ENCODE measurements around the gene ODC1. TPM values are rescaled to one million over a fixed set of nuclear protein-coding genes. Genes with fewer than 3 reads are reported as not detected.

The ODC1 gene
- total RNA-seq, 2 experiments from 2014 or later, result 180 to 181 TPM

GRCh38 chr2:10433264-10433946 lies 14.7 kb downstream of the ODC1 start:
- no peaks in the 10 kb centered on the region for H3K9me3 Mint-ChIP-seq
- no peak overlapping the region for H3K4me3 Mint-ChIP-seq
- intact Hi-C loops (cut with micrococcal nuclease), result loop anchor here (5.0 kb wide), 1 partner anchor 291 kb away; no protein-coding TSS in a partner anchor
- ChIA-PET POLR2A (interaction anchor here (0.9 to 2.5 kb wide), 3 partner anchors 11 to 14 kb away, joined by 4 to 16 read pairs (median 7); partner anchors contain the start of gene ODC1), CTCF (interaction anchor here (1.0 to 4.6 kb wide), 10 partner anchors 9 to 362 kb away, joined by 4 to 131 read pairs (median 28); no protein-coding TSS in a partner anchor)
- H3K4me1 Mint-ChIP-seq (ENCODE audit: low read depth), result peaks cover 11% of the 10 kb centered on the region
- ATAC-seq, result no peak
- no peaks in the 10 kb centered on the region for H3K36me3 Mint-ChIP-seq (ENCODE audit: low read depth)
- DNase-seq, result no peak
- H3K27ac Mint-ChIP-seq, result no peak overlapping the region
- H3K27me3 Mint-ChIP-seq, result peaks cover 9% of the 10 kb centered on the region
- no peak for TF ChIP-seq CTCF (IDR thresholded peaks at IDR 0.05)

- H3K27ac Mint-ChIP-seq, result no peak overlapping the region
- H3K9me3 Mint-ChIP-seq, result no peaks in the 10 kb centered on the region
- ChIA-PET CTCF (interaction anchor here (0.8 to 4.6 kb wide), 8 partner anchors 10 to 361 kb away, joined by 3 to 131 read pairs (median 26); no protein-coding TSS in a partner anchor), POLR2A (interaction anchor here (0.8 to 2.0 kb wide), 3 partner anchors 12 to 307 kb away, joined by 3 to 7 read pairs (median 4); no protein-coding TSS in a partner anchor)
- no peak for TF ChIP-seq CTCF (IDR thresholded peaks at IDR 0.05)
- peak overlapping the region; percentile 33 for H3K4me3 Mint-ChIP-seq
- H3K4me1 Mint-ChIP-seq (ENCODE audit: low read depth), result peaks cover 11% of the 10 kb centered on the region
- peaks cover 9% of the 10 kb centered on the region for H3K27me3 Mint-ChIP-seq
- peak; percentile 29 for ATAC-seq
- intact Hi-C loops (cut with micrococcal nuclease), result loop anchor here (5.0 kb wide), 1 partner anchor 290 kb away; no protein-coding TSS in a partner anchor
- H3K36me3 Mint-ChIP-seq (ENCODE audit: low read depth), result no peaks in the 10 kb centered on the region
- peak; percentile 42 for DNase-seq
These were observed 15.6 kb downstream of the ODC1 start for GRCh38 chr2:10432311-10433181.

- ChIA-PET CTCF (interaction anchor here (0.8 to 4.0 kb wide), 4 partner anchors 23 to 360 kb away, joined by 4 to 42 read pairs (median 8); no protein-coding TSS in a partner anchor), POLR2A (interaction anchor here (0.6 to 2.0 kb wide), 3 partner anchors 12 to 307 kb away, joined by 3 to 7 read pairs (median 3); no protein-coding TSS in a partner anchor)
- Mint-ChIP-seq H3K27ac (no peak overlapping the region), H3K27me3 (peaks cover 9% of the 10 kb centered on the region), H3K36me3 (ENCODE audit: low read depth) (peaks cover 2% of the 10 kb centered on the region), H3K4me3 (peak overlapping the region; percentile 33), H3K9me3 (no peaks in the 10 kb centered on the region), H3K4me1 (ENCODE audit: low read depth) (peaks cover 11% of the 10 kb centered on the region)
- intact Hi-C loops (cut with micrococcal nuclease), result loop anchor here (5.0 kb wide), 1 partner anchor 289 kb away; no protein-coding TSS in a partner anchor
- TF ChIP-seq CTCF (IDR thresholded peaks at IDR 0.05), result no peak
- ATAC-seq (peak; percentile 22), DNase-seq (peak; percentile 20)
These were observed 16.3 kb downstream of the ODC1 start for GRCh38 chr2:10431797-10432196.

- peaks cover 9% of the 10 kb centered on the region for H3K27me3 Mint-ChIP-seq
- intact Hi-C loops (cut with micrococcal nuclease), result loop anchor here (5.0 kb wide), 1 partner anchor 289 kb away; no protein-coding TSS in a partner anchor
- ATAC-seq (no peak), DNase-seq (no peak)
- TF ChIP-seq CTCF (IDR thresholded peaks at IDR 0.05), result no peak
- H3K36me3 Mint-ChIP-seq (ENCODE audit: low read depth), result peaks cover 6% of the 10 kb centered on the region
- H3K4me1 Mint-ChIP-seq (ENCODE audit: low read depth), result peaks cover 11% of the 10 kb centered on the region
- POLR2A ChIA-PET, result interaction anchor here (0.6 to 2.0 kb wide), 3 partner anchors 13 to 288 kb away, joined by 3 to 7 read pairs (median 4); partner anchors contain the start of gene ODC1
- no peak overlapping the region for H3K4me3 Mint-ChIP-seq
- H3K9me3 Mint-ChIP-seq, result no peaks in the 10 kb centered on the region
- CTCF ChIA-PET, result interaction anchor here (1.5 to 2.1 kb wide), 2 partner anchors 22 to 359 kb away, joined by 6 to 9 read pairs; no protein-coding TSS in a partner anchor
- no peak overlapping the region for H3K27ac Mint-ChIP-seq
These were observed 17.1 kb downstream of the ODC1 start for GRCh38 chr2:10430886-10431622.

All from activated CD8-positive, alpha-beta T cell treated with anti-CD3 and anti-CD28 coated beads for 36 hours (primary cell).